ENCODE data around the gene AGXT.
A peak's percentile ranks its signal among the peaks of the same experiment; 100 is the strongest.

Gene AGXT

DNA sequence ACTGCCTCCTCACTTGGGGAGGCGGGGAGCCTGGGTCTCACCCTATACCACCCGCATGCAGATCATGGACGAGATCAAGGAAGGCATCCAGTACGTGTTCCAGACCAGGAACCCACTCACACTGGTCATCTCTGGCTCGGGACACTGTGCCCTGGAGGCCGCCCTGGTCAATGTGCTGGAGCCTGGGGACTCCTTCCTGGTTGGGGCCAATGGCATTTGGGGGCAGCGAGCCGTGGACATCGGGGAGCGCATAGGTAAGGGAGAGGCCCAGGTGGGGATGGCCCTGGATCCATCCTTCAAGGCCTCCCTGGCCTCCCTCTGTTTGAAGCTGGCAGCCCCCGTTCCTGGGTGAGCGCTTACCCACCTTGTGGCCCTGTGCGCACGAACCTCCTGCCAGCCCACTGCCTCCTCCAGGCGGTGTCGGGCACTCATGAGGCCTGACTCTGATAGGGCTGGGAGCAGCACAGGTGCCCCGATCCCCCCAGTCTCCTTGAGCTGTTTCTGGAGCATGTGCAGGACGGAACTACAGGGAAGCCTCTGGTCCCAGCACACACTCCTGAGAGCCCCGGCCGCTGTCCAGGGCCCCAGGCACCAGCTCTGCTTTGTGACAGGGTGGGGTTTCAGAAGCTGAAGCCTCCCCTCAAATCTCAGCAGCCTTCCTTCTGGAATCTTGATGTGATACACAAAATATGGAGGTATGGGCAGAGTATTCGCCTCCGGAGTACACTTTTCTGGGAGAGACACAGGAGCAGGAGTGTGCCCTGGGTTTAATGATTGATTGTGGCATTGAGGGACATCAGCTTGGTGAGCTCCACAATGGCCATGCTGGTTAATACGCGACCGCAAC is 708 bp downstream of the AGXT start:
- Mint-ChIP-seq H3K9me3 (no peaks in the 10 kb centered on the region), H3K4me3 (no peak overlapping the region), H3K27ac (no peak overlapping the region), H3K4me1 (ENCODE audit: low read depth in 2 of 2) (no peaks in the 10 kb centered on the region), H3K36me3 (ENCODE audit: insufficient read depth) (no peaks in the 10 kb centered on the region), H3K27me3 (peaks cover 8 to 64% of the 10 kb centered on the region in 2 donors)
- DNase-seq (no peak), ATAC-seq (replicated peaks) (no peak)

DNA sequence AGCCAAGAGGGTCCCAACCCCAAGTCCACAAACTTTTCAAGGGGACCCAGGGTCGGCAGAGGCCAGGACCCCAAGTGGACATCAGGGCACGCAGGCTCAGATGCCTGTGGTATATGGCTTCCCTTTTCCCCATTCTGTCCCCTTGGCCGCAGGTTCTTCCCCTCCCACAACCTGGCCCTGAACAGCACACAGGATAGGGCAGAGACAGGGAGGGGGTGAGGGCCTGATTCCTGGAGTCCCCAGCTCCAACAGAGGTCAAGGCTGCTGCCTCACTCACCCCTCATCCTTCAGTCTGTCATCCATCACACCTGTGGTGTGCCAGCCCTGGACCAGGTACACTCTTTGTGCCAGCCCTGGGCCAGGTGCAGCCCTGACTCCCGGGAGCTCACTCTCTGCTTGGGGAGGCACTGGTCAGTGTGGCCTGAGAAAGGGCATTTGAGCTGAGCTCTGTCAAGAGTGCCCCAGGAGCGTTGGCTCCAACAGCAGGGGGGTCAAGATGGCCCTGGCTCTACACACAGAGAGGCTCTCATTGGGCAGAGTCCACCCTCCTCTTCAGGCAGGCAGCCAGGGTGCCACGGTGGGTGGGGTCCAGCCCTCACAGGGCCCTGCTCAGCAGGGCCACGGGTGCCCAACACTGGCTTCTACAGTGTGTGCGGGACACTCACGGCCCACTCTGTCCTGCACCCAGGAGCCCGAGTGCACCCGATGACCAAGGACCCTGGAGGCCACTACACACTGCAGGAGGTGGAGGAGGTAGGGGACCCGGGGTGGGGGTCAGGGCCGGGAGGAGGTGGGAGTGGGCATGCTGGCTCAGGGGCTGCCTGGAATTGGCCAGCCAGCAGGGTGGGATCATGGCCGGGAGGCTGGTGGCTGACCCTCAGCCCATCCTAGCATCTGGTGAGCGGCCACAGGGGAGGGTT is 1.6 kb downstream of the AGXT start:
- H3K4me1 Mint-ChIP-seq (ENCODE audit: low read depth in 2 of 2) = no peaks in the 10 kb centered on the region
- no peaks in the 10 kb centered on the region for H3K36me3 Mint-ChIP-seq (ENCODE audit: insufficient read depth)
- H3K27me3 Mint-ChIP-seq = peaks cover 8 to 55% of the 10 kb centered on the region in 2 donors
- no peak overlapping the region for H3K4me3 Mint-ChIP-seq
- no peaks in the 10 kb centered on the region for H3K9me3 Mint-ChIP-seq
- ATAC-seq (replicated peaks) = no peak
- no peak for DNase-seq
- H3K27ac Mint-ChIP-seq = no peak overlapping the region

DNA sequence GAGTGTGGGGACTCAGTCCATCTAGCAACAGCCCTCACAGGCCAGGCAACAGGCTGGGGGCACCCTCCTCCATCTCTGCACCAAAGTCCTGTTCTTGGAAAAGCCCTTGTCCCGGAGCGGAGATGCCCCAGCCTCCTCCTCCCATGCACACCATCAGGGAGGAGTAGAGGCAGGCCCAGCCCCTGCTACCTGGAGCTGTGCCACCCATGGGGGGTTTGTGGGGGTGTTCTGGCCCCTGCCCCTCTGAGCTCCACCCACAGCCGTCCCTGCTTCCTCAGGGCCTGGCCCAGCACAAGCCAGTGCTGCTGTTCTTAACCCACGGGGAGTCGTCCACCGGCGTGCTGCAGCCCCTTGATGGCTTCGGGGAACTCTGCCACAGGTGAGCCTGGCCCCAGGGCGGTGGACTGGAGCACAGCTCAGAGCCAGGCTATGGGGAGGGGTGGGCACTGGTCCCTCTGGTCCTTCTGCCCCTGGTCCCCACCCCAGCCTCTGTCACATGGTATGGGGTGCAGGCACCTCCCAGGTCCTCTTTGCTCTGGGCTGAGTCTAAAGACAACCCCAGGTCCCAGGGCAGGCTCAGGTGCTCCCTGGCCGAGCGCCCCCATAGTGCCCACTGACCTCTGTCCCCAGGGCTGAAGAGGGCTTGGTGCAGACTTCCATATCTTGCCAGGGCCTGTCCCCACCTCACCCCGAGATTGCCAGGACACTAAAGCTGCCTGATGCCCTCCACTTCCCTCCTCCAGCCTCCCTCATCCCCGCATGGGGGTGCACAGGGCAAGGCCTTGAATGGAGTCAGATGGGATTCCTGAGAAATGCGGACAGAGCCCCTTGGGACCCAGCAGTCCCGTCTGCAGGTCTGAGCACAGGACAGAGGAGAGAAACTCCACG is 2.7 kb downstream of the AGXT start:
- Mint-ChIP-seq H3K27ac (peak overlapping the region in 1 of 2 donors; percentile 38), H3K36me3 (ENCODE audit: insufficient read depth) (no peaks in the 10 kb centered on the region), H3K27me3 (peaks cover 8 to 52% of the 10 kb centered on the region in 2 donors), H3K4me3 (no peak overlapping the region), H3K9me3 (no peaks in the 10 kb centered on the region), H3K4me1 (ENCODE audit: low read depth in 2 of 2) (no peaks in the 10 kb centered on the region)
- ATAC-seq (replicated peaks) = no peak
- DNase-seq = no peak

DNA sequence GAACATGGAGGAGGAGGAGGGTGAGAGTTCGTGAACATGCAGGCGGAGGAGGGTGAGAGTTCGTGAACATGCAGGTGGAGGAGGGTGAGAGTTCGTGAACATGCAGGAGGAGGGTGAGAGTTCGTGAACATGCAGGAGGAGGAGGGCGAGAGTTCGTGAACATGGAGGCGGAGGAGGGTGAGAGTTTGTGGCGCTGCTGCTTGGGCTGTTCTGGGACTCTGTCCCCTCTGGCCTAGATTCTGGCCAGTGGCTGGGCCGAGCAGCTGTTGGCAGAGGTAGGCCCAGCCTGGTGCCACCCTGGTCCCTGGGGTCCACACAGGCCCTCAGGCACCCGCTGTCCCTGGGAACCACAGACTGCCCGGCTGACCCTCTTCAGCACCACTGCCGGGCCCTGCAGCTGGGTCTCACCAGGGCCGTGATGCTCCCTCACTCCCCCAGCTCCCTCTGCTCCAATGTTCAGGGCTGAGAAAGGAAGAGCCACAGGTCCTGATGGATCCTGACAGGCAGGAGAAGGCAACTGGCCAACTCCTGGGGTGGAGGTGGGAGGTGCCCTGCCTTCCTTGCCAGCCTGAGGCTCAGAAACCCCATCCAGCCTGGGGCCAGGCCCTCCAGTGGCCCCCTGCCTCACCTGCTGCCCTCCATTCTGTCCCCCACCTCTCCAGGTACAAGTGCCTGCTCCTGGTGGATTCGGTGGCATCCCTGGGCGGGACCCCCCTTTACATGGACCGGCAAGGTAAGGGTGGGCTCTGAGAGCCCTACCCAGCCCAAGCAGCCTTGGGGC is 3.9 kb downstream of the AGXT start:
- H3K9me3 Mint-ChIP-seq = no peaks in the 10 kb centered on the region
- no peak overlapping the region for H3K27ac Mint-ChIP-seq

DNA sequence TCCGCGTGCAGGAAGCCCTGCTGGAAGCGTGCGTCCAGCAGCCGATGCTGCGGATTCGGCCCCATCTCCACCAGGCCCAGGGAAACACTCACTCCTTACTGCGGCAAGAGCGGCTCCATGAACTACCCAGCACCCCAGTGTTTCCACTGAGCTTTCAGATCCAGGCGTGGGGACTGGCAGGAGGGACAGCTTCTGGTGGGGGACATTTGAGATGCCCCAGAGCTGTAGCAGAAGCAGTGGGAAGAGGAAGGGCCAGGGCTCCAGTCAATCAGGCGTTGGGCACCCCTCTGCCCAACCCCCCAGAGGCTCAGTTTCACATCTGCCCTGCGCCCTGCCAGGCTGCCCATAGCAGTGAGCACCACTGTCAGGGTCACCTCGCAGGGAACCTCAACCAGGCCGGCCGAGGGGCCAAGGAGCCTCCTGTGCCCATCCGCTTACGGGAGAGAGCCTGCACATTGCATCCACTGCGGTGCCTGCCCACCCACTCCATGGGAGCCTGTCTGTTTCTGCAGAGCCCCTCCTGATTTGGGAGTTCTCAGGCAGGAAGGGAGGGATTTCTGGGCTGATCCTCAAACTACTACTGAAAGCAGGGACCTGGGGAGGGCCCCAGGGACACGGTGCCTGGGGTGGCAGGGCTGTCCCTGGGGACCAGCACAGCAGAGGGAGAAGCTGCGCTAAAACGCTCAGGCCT is 4.6 kb downstream of the AGXT start:
- Mint-ChIP-seq H3K27ac (no peak overlapping the region), H3K4me3 (no peak overlapping the region), H3K27me3 (peaks cover 0 to 33% of the 10 kb centered on the region in 2 donors), H3K9me3 (no peaks in the 10 kb centered on the region), H3K36me3 (ENCODE audit: insufficient read depth) (no peaks in the 10 kb centered on the region), H3K4me1 (ENCODE audit: low read depth in 2 of 2) (no peaks in the 10 kb centered on the region)
- DNase-seq = no peak
- no peak for ATAC-seq (replicated peaks)

More for the DNA sequence above, 3.9 kb downstream of the AGXT start:
- H3K36me3 Mint-ChIP-seq (ENCODE audit: insufficient read depth) = no peaks in the 10 kb centered on the region
- ATAC-seq (replicated peaks) = no peak
- H3K4me1 Mint-ChIP-seq (ENCODE audit: low read depth in 2 of 2) = no peaks in the 10 kb centered on the region
- H3K4me3 Mint-ChIP-seq = no peak overlapping the region
- H3K27me3 Mint-ChIP-seq = peaks cover 7 to 40% of the 10 kb centered on the region in 2 donors
- DNase-seq = no peak

DNA sequence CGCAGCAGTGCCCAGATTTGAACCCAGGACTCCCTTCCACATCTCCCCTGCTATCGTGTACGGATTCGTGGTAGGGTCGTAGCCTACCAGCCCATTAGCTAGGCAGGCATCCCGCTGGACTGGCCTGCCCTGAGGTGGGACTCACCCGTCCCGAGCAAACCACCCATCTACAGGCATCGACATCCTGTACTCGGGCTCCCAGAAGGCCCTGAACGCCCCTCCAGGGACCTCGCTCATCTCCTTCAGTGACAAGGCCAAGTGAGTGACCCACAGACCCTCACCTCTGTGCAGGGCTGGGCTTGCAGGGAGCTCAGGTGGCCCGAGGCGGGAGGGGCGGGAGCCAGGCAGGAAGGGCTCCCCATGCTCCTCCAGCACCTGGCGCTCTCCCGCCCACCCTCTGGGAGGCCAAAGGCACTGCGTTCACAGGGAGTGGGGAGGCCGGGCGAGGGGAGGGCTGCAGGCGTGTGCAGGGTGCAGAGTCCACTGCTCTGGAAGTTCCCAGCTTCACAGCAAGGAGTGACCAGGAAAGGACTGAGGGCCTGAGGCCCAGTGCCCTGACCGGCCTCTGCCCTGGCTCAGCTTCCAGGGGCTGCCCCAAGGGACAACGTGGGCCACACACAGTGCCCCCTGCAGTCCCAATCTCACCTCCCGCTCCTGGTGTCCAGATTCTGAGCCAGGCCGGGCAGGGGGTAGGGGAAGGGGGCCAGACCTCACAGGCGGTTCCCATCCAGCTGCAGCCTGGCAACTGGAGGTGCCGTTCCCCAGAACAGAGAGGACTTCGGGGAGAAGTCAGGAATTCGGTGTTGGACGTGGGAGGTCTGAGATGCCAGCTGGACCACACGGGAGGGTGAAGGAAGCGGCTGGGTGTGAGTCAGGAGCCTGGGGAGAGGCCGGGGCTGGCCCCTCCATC is 5.4 kb downstream of the AGXT start:
- DNase-seq (no peak), ATAC-seq (replicated peaks) (no peak)
- H3K27me3 Mint-ChIP-seq = peaks cover 0 to 24% of the 10 kb centered on the region in 2 donors
- no peak overlapping the region for H3K27ac Mint-ChIP-seq
- H3K9me3 Mint-ChIP-seq = no peaks in the 10 kb centered on the region
- no peak overlapping the region for H3K4me3 Mint-ChIP-seq
- no peaks in the 10 kb centered on the region for H3K4me1 Mint-ChIP-seq (ENCODE audit: low read depth in 2 of 2)
- no peaks in the 10 kb centered on the region for H3K36me3 Mint-ChIP-seq (ENCODE audit: insufficient read depth)

DNA sequence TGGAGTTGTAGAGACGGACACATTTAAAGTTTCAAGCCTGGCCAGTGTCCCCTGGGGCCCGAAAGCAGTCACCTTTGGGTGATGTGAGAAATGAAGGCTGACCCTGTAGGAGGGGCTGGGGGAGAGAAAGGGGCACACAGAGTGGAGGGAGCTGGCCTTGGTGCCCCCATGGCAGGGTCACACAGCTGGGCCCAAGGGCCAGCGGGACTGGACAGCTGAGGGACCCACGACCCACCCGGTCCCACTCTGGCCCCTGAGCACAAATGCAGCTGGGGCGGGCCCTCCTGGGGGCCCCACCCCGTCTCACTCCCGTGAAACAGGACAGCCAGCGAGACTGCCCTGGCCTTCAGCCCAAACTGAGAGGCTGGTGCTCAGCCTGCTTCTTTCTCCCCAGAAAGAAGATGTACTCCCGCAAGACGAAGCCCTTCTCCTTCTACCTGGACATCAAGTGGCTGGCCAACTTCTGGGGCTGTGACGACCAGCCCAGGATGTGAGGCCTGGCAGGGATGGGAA is 6.1 kb downstream of the AGXT start:
- no peaks in the 10 kb centered on the region for H3K4me1 Mint-ChIP-seq (ENCODE audit: low read depth in 2 of 2)
- no peak for ATAC-seq (replicated peaks)
- no peak for DNase-seq
- H3K36me3 Mint-ChIP-seq (ENCODE audit: insufficient read depth) = no peaks in the 10 kb centered on the region
- no peak overlapping the region for H3K4me3 Mint-ChIP-seq
- H3K27me3 Mint-ChIP-seq = peaks cover 0 to 17% of the 10 kb centered on the region in 2 donors
- no peak overlapping the region for H3K27ac Mint-ChIP-seq
- H3K9me3 Mint-ChIP-seq = no peaks in the 10 kb centered on the region

DNA sequence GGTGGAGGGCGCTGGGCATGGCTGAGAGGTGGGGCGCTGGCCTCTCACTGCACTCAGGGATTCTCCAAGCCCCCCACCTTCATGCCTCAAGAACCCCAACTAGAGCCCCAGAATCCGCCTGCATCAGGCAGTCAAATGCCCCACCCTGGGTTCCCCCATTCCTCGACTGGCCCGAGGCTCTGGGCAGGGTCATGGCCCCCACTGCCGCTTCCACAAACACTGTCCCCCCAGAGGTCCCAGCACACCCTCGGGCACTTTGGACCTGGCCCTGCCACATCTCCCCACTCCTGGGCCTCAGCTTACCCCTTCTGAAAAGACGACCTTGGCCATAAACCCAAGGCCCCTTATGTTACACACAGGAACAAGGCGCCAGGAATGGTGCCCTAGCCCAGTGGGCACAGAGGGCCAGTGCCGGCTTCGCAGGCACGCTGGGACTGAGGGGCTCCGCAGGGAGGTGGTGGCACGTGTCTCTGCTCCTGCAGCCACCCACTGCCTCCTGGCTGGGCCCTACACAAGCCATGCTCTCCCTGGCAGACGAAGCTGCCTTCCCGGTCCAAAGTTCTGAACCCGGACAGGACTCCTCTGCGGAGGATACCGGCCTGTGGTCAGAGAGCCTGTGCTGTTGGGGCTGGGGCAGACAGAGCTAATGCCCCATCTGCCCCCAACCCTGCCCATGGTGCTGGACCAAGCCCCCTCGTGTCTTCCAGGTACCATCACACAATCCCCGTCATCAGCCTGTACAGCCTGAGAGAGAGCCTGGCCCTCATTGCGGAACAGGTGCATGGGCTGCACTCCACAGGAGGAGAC is 6.8 kb downstream of the AGXT start:
- Mint-ChIP-seq H3K4me3 (no peak overlapping the region), H3K4me1 (ENCODE audit: low read depth in 2 of 2) (no peaks in the 10 kb centered on the region), H3K27ac (no peak overlapping the region), H3K27me3 (peaks cover 0 to 11% of the 10 kb centered on the region in 2 donors), H3K9me3 (no peaks in the 10 kb centered on the region), H3K36me3 (ENCODE audit: insufficient read depth) (no peaks in the 10 kb centered on the region)
- no peak for ATAC-seq (replicated peaks)
- no peak for DNase-seq

DNA sequence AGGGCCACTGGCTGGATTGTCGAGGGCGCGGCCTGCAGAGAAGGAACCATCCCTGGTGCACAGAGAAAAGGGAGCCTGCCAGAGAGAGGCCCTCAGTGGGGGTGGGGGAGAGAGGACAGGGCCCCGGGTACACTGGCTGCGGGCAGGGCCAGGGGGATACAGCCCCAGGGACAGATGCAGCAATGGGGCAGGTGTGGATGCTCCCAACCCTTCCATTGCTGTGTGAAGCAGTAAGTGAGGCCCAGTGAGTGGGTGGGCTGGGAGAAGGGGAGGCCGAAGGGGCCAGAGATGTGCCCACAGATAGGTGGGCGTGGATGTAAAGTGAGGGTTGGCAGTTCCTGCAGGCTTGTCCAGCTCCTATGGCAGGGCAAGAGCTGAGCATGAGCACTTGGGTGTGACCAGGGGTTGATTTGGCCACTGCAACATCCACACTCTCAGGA is 7.4 kb downstream of the AGXT start:
- DNase-seq = no peak
- H3K4me1 Mint-ChIP-seq (ENCODE audit: low read depth in 2 of 2) = no peaks in the 10 kb centered on the region
- no peaks in the 10 kb centered on the region for H3K9me3 Mint-ChIP-seq
- ATAC-seq (replicated peaks) = no peak
- peaks cover 0 to 8% of the 10 kb centered on the region in 2 donors for H3K27me3 Mint-ChIP-seq
- H3K27ac Mint-ChIP-seq = no peak overlapping the region
- no peak overlapping the region for H3K4me3 Mint-ChIP-seq
- H3K36me3 Mint-ChIP-seq (ENCODE audit: insufficient read depth) = no peaks in the 10 kb centered on the region

DNA sequence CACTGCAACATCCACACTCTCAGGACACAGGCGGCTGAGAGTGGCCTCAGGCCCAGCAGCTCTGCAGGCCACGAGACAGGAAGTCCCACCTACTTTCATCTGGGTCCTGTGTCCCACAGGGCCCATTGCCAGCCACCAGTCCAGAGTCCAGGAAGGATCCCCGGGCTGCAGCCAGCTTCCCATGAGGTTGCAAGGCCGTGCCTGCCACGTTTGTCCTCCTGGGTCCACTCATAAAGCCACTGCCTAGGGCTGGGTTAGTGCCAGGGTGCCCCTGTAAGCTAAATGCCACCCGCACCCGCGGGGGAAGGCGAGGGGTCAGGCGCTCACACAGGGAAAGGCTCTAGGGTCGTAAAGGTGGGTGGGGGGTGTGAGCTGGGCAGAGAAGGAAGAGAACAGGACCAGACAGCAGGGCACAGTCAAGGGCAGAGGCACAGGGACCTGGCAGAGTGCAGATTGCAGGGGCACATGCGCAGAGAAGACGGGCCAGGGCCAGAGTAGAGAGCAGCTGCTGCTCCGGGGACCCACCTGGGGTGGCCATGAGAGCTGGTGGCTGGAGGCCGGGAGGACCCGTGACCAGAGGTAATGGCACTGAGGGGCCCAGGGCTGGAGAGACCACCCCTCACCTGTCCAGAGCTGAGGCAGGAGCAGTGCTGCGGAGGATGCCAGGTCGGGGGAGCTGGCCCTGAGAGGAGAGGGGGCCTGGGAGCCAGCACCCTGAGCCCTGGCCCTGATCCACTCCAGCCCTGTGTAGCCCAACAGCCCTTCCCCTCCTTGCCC is 8.0 kb downstream of the AGXT start:
- no peaks in the 10 kb centered on the region for H3K9me3 Mint-ChIP-seq
- no peaks in the 10 kb centered on the region for H3K36me3 Mint-ChIP-seq (ENCODE audit: insufficient read depth)
- no peak for ATAC-seq (replicated peaks)
- H3K27me3 Mint-ChIP-seq = peaks cover 0 to 8% of the 10 kb centered on the region in 2 donors
- no peak overlapping the region for H3K27ac Mint-ChIP-seq
- H3K4me3 Mint-ChIP-seq = no peak overlapping the region
- no peaks in the 10 kb centered on the region for H3K4me1 Mint-ChIP-seq (ENCODE audit: low read depth in 2 of 2)
- no peak for DNase-seq

Measured in effector memory CD8-positive, alpha-beta T cell (primary cell).